IMR-90 (cell line): ENCODE data around the gene NCR2. TPM values are rescaled to one million over a fixed set of nuclear protein-coding genes. Genes with fewer than 3 reads are reported as not detected.

Experiments used
- ATAC-seq: fragments of 200-7000 bp; cut with Tn5 transposase; 2 replicates; pipeline ENCODE4 v1.9.1; 2020; ENCODE audit warnings: low read depth, mild to moderate bottlenecking, moderate library complexity
- BruUV-seq: library from RNA; stranded (reverse); fragments of 400-500 nt; replicated peaks from 2 replicates; lab custom pipeline; 2021; lab: Mats Ljungman, UMichigan
- CTCF ChIA-PET: fragments of 300-600 bp; formaldehyde crosslinking; extraction: SDS; loops from one replicate; lab custom pipeline; 2021; ENCODE audit warnings: antibody characterized with exemption; lab: Yijun Ruan, JAX
- POLR2A ChIA-PET: fragments of 300-600 bp; sonication (Branson Sonifier 250); formaldehyde crosslinking; loops from one replicate; lab custom pipeline; 2022; ENCODE audit warnings: antibody characterized with exemption; ENCODE audit not compliant: unreplicated experiment; lab: Charles Lee
- DNase-seq: peaks from one replicate; pipeline ENCODE4 v3.0.0; 2013
- H2AFZ ChIP-seq: replicated peaks from 2 replicates; pipeline ENCODE3; 2013; ENCODE audit warnings: low read length, mild to moderate bottlenecking; ENCODE audit not compliant: poor library complexity
- H2AK5ac ChIP-seq: 2 replicates; pipeline ENCODE4 v1.6.1; 2013; ENCODE audit warnings: low read depth, low read length, inconsistent platforms
- H2AK9ac ChIP-seq: replicated peaks from 2 replicates; pipeline ENCODE3; 2013; ENCODE audit warnings: mild to moderate bottlenecking, low read depth, low read length, moderate library complexity; ENCODE audit not compliant: poor library complexity
- H2BK120ac ChIP-seq: 2 replicates; pipeline ENCODE4 v1.6.1; 2013; ENCODE audit warnings: low read depth, low read length, inconsistent platforms
- H2BK15ac ChIP-seq: 3 replicates; pipeline ENCODE4 v1.6.1; 2013; ENCODE audit warnings: low read depth, low read length, inconsistent platforms
- H2BK20ac ChIP-seq: 2 replicates; pipeline ENCODE4 v1.6.1; 2013; ENCODE audit warnings: low read depth, mild to moderate bottlenecking, inconsistent platforms, low read length, moderate library complexity
- H2BK5ac ChIP-seq: 2 replicates; pipeline ENCODE4 v1.6.1; 2013; ENCODE audit warnings: mild to moderate bottlenecking, low read depth, low read length, inconsistent platforms; ENCODE audit not compliant: poor library complexity, severe bottlenecking
- H3K14ac ChIP-seq: replicated peaks from 2 replicates; pipeline ENCODE4 v1.6.1; 2013; ENCODE audit warnings: low read depth, low read length, inconsistent platforms
- H3K18ac ChIP-seq: 2 replicates; pipeline ENCODE4 v1.6.1; 2013; ENCODE audit warnings: low read depth, low read length, control low read depth
- H3K23ac ChIP-seq: 2 replicates; pipeline ENCODE4 v1.6.1; 2013; ENCODE audit warnings: low read depth, low read length, inconsistent platforms
- H3K27ac ChIP-seq: 2 replicates; pipeline ENCODE4 v1.5.1; 2013; ENCODE audit warnings: mild to moderate bottlenecking, control low read depth, low read length; ENCODE audit not compliant: insufficient read depth
- H3K27me3 ChIP-seq: 2 replicates; pipeline ENCODE4 v1.6.1; 2013; ENCODE audit warnings: low read length; ENCODE audit not compliant: control insufficient read depth, insufficient read depth
- H3K36me3 ChIP-seq: 2 replicates; pipeline ENCODE4 v1.6.1; 2013; ENCODE audit warnings: low read length, mixed read lengths; ENCODE audit not compliant: control insufficient read depth, insufficient read depth
- H3K4ac ChIP-seq: 2 replicates; pipeline ENCODE4 v1.6.1; 2013; ENCODE audit warnings: low read depth, low read length, inconsistent platforms
- H3K4me1 ChIP-seq: 2 replicates; pipeline ENCODE4 v1.6.1; 2013; ENCODE audit warnings: low read length, mixed read lengths; ENCODE audit not compliant: control insufficient read depth, insufficient read depth
- H3K4me2 ChIP-seq: 2 replicates; pipeline ENCODE4 v1.6.1; 2013; ENCODE audit warnings: low read depth, mild to moderate bottlenecking, control low read depth, low read length, moderate library complexity
- H3K4me3 ChIP-seq: 2 replicates; pipeline ENCODE4 v1.5.1; 2013; ENCODE audit warnings: low read depth, mild to moderate bottlenecking, control low read depth, low read length, moderate library complexity; ENCODE audit not compliant: insufficient read depth
- H3K56ac ChIP-seq: 2 replicates; pipeline ENCODE4 v1.6.1; 2013; ENCODE audit warnings: low read length, inconsistent platforms; ENCODE audit not compliant: insufficient read depth; ENCODE audit errors: extremely low read depth
- H3K79me1 ChIP-seq, 2 experiments: 2 replicates each; pipeline ENCODE4 v1.6.1; 2013; ENCODE audit warnings: low read length in 2 of 2, inconsistent platforms in 1 of 2, low read depth in 1 of 2
- H3K9ac ChIP-seq: 2 replicates; pipeline ENCODE4 v1.6.1; 2013; ENCODE audit warnings: low read depth, low read length, control low read depth
- H3K9me1 ChIP-seq: 2 replicates; pipeline ENCODE4 v1.6.1; 2013; ENCODE audit warnings: low read length, inconsistent platforms; ENCODE audit not compliant: insufficient read depth
- H3K9me3 ChIP-seq: 2 replicates; pipeline ENCODE4 v1.6.1; 2013; ENCODE audit warnings: low read length; ENCODE audit not compliant: control insufficient read depth, insufficient read depth
- H4K20me1 ChIP-seq: 2 replicates; pipeline ENCODE4 v1.6.1; 2013; ENCODE audit warnings: low read length, inconsistent platforms; ENCODE audit not compliant: insufficient read depth
- H4K5ac ChIP-seq: 2 replicates; pipeline ENCODE4 v1.6.1; 2013; ENCODE audit warnings: mild to moderate bottlenecking, low read depth, low read length, control low read depth
- H4K8ac ChIP-seq, 2 experiments: 2 replicates each; pipeline ENCODE4 v1.6.1; 2013; ENCODE audit warnings: low read depth in 2 of 2, low read length in 2 of 2, control low read depth in 1 of 2, inconsistent platforms in 1 of 2
- H4K91ac ChIP-seq: 2 replicates; pipeline ENCODE4 v1.6.1; 2013; ENCODE audit warnings: low read depth, low read length, inconsistent platforms; ENCODE audit not compliant: insufficient read depth
- BHLHE40 ChIP-seq: fragments of 150-350 bp; IDR thresholded peaks from 2 replicates; pipeline ENCODE4 v1.6.1; 2016; ENCODE audit warnings: mild to moderate bottlenecking, low read depth, low read length
- CEBPB ChIP-seq: IDR thresholded peaks from 2 replicates; pipeline ENCODE4 v1.6.1; 2012; ENCODE audit warnings: low read depth, low read length, improper control_type of control experiment
- CHD1 ChIP-seq: IDR thresholded peaks from 2 replicates; pipeline ENCODE4 v1.6.1; 2012; ENCODE audit warnings: low read depth, low read length, improper control_type of control experiment
- CTCF ChIP-seq: conservative IDR thresholded peaks from 2 replicates; pipeline ENCODE4 v1.5.1; 2012; ENCODE audit warnings: mild to moderate bottlenecking, low read depth, low read length, improper control_type of control experiment
- FOS ChIP-seq: fragments of 150-350 bp; IDR thresholded peaks from 2 replicates; pipeline ENCODE4 v1.6.1; 2016; ENCODE audit warnings: low read depth, low read length
- MAFK ChIP-seq: IDR thresholded peaks from 2 replicates; pipeline ENCODE4 v1.6.1; 2012; ENCODE audit warnings: low read depth, low read length, improper control_type of control experiment
- MAZ ChIP-seq: IDR thresholded peaks from 2 replicates; pipeline ENCODE4 v1.6.1; 2012; ENCODE audit warnings: low read depth, mild to moderate bottlenecking, low read length, improper control_type of control experiment, moderate library complexity, borderline replicate concordance
- MXI1 ChIP-seq: IDR thresholded peaks from 2 replicates; pipeline ENCODE4 v1.6.1; 2012; ENCODE audit warnings: low read depth, mild to moderate bottlenecking, low read length, moderate library complexity, borderline replicate concordance
- NFE2L2 ChIP-seq: fragments of 150-350 bp; IDR thresholded peaks from 2 replicates; pipeline ENCODE4 v1.6.1; 2016; ENCODE audit warnings: low read depth, mild to moderate bottlenecking, low read length
- POLR2A ChIP-seq: IDR thresholded peaks from 2 replicates; pipeline ENCODE4 v1.6.1; 2012; ENCODE audit warnings: mild to moderate bottlenecking, low read depth, low read length
- RAD21 ChIP-seq: IDR thresholded peaks from 2 replicates; pipeline ENCODE4 v1.6.1; 2012; ENCODE audit warnings: low read length, improper control_type of control experiment
- RCOR1 ChIP-seq: IDR thresholded peaks from 2 replicates; pipeline ENCODE4 v1.6.1; 2012; ENCODE audit warnings: mild to moderate bottlenecking, low read length, improper control_type of control experiment; ENCODE audit not compliant: insufficient replicate concordance
- RFX5 ChIP-seq: IDR thresholded peaks from 2 replicates; pipeline ENCODE4 v1.8.0; 2012; ENCODE audit warnings: low read depth, mild to moderate bottlenecking, low read length, moderate library complexity
- SMC3 ChIP-seq: fragments of 150-350 bp; IDR thresholded peaks from 2 replicates; pipeline ENCODE4 v1.6.1; 2016; ENCODE audit warnings: low read depth, mild to moderate bottlenecking, antibody characterized with exemption, low read length, moderate library complexity
- USF2 ChIP-seq: fragments of 150-350 bp; IDR thresholded peaks from 2 replicates; pipeline ENCODE4 v1.6.1; 2017; ENCODE audit warnings: mild to moderate bottlenecking, antibody characterized with exemption, low read length, low read depth
- WGBS, 2 experiments: methylation state at CpG; one replicate each; pipeline versions ENCODE4 v1.1.5 to v1.1.7; 2013; ENCODE audit warnings: missing lambda C conversion rate in 2 of 2; ENCODE audit not compliant: insufficient read length in 1 of 2; ENCODE audit errors: extremely low coverage in 2 of 2; 5-methylcytosine and 5-hydroxymethylcytosine counted together
- dilution Hi-C: fragments of 300-500 bp; cut with HindIII; formaldehyde crosslinking; loops from one replicate; pipeline ENCODE4 v1.14.3; 2018; ENCODE audit warnings: low sequenced_read_pairs; ENCODE audit not compliant: unreplicated experiment
- in situ Hi-C: fragments of 300-500 bp; cut with MboI; formaldehyde crosslinking; loops from 3 replicates; pipeline ENCODE4 v1.14.3; 2019; ENCODE audit warnings: low sequenced_read_pairs, inconsistent platforms, mixed read lengths
- intact Hi-C: fragments of 100-400 bp; cut with micrococcal nuclease; formaldehyde crosslinking; loops from 2 replicates; pipeline ENCODE4 v1.10.0; 2022
- polyA plus RNA-seq, 3 experiments: library from polyadenylated mRNA; depleted of rRNA; stranded (reverse); fragments of >200 nt; gene quantifications; 2 replicates each; pipeline ENCODE4 v1.2.3, GENCODE V29; 2012; ENCODE audit warnings: low replicate concordance in 1 of 3
- total RNA-seq: library from RNA; depleted of rRNA; stranded (reverse); fragments of >200 nt; gene quantifications from 2 replicates; pipeline ENCODE4 v1.2.3, GENCODE V29; 2012
- TF ChIP-seq, protein P1 (sequence below): fragments of 150-350 bp; IDR thresholded peaks from 2 replicates; pipeline ENCODE4 v1.6.1; 2016; ENCODE audit warnings: low read depth, mild to moderate bottlenecking, low read length, moderate library complexity, borderline replicate concordance

Gene NCR2
- total and polyA plus RNA-seq, 2 of the 4 experiments (the other 2 are of a cell fraction) = not detected

DNA sequence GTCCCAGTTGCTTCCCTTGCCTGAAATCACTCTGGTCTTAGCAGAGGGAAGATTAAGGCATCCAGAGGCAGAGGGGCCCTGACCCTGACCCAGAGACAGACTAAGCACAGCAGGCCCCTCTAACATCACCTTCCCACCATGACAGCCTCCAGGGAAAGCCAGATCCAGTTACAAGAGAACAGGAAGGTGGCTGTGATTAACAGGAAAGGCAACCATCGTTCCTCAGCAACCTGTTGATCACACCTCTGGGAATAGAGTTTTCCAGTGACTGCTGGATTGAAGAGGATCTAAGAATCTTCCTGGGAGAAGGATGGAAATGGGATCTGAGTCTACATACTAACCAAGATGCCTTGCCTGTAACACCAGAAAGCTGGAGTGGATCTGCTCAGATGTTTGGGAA lies 43.7 kb upstream of the NCR2 start:
- CTCF ChIA-PET = no interaction called here
- WGBS, 2 experiments = no CpG with 5 or more reads among the region's 1 CpG

More for the DNA sequence above, 43.7 kb upstream of the NCR2 start:
- H4K5ac ChIP-seq = no peak overlapping the region
- no TSS peak for BruUV-seq
- no peak overlapping the region for H3K56ac ChIP-seq
- H2AK5ac ChIP-seq = no peak overlapping the region
- dilution Hi-C loops (no loop called here), intact Hi-C loops (no loop called here), in situ Hi-C loops (no loop called here)
- H4K91ac ChIP-seq = no peak overlapping the region
- H3K18ac ChIP-seq = no peak overlapping the region
- H3K4me1 ChIP-seq = no peaks in the 10 kb centered on the region
- no peaks in the 10 kb centered on the region for H3K9me1 ChIP-seq
- no peak overlapping the region for H3K4ac ChIP-seq
- no peak overlapping the region for H3K23ac ChIP-seq
- no peak overlapping the region for H2AK9ac ChIP-seq
- H3K27ac ChIP-seq = no peak overlapping the region
- TF ChIP-seq MXI1 (no peak), FOS (no peak), SMC3 (no peak), CHD1 (no peak), RCOR1 (no peak), POLR2A (no peak), BHLHE40 (no peak), MAZ (no peak), NFE2L2 (no peak), USF2 (no peak), RAD21 (no peak), RFX5 (no peak), CTCF (no peak), CEBPB (no peak), MAFK (no peak)
- TF ChIP-seq, protein P1, sequence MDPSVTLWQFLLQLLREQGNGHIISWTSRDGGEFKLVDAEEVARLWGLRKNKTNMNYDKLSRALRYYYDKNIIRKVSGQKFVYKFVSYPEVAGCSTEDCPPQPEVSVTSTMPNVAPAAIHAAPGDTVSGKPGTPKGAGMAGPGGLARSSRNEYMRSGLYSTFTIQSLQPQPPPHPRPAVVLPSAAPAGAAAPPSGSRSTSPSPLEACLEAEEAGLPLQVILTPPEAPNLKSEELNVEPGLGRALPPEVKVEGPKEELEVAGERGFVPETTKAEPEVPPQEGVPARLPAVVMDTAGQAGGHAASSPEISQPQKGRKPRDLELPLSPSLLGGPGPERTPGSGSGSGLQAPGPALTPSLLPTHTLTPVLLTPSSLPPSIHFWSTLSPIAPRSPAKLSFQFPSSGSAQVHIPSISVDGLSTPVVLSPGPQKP = no peak
- H3K36me3 ChIP-seq = no peaks in the 10 kb centered on the region
- H3K9ac ChIP-seq = no peak overlapping the region
- no peak overlapping the region for H2BK20ac ChIP-seq
- H2BK15ac ChIP-seq = no peak overlapping the region
- no peak overlapping the region for H2AFZ ChIP-seq
- H4K20me1 ChIP-seq = no peaks in the 10 kb centered on the region
- H2BK120ac ChIP-seq = no peak overlapping the region
- ATAC-seq (no peak), DNase-seq (no peak)
- H3K4me3 ChIP-seq = no peak overlapping the region
- POLR2A ChIA-PET = no interaction called here
- H3K27me3 ChIP-seq = peaks cover 9% of the 10 kb centered on the region
- H3K4me2 ChIP-seq = no peak overlapping the region
- no peak overlapping the region for H3K14ac ChIP-seq
- no peaks in the 10 kb centered on the region for H3K9me3 ChIP-seq
- H3K79me1 ChIP-seq = no peaks in the 10 kb centered on the region
- H2BK5ac ChIP-seq = no peak overlapping the region
- no peak overlapping the region for H4K8ac ChIP-seq
